ENCODE data around the gene CD2BP2. TPM values are rescaled to one million over a fixed set of nuclear protein-coding genes. Genes with fewer than 3 reads are reported as not detected.

The CD2BP2 gene
- total and polyA plus RNA-seq, 2 of the 13 experiments (the other 11 are each of a cell fraction or from before 2014, with no cell fraction given): 24.9 to 54.6 TPM

- TF ChIP-seq, protein P1, sequence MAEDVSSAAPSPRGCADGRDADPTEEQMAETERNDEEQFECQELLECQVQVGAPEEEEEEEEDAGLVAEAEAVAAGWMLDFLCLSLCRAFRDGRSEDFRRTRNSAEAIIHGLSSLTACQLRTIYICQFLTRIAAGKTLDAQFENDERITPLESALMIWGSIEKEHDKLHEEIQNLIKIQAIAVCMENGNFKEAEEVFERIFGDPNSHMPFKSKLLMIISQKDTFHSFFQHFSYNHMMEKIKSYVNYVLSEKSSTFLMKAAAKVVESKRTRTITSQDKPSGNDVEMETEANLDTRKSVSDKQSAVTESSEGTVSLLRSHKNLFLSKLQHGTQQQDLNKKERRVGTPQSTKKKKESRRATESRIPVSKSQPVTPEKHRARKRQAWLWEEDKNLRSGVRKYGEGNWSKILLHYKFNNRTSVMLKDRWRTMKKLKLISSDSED (CRISPR knock-in tag; IDR thresholded peaks at IDR 0.05): no peak
- TF ChIP-seq CREBL2 (CRISPR knock-in tag; IDR thresholded peaks at IDR 0.05; ENCODE audit: borderline replicate concordance) (no peak), HNRNPUL1 (IDR thresholded peaks at IDR 0.05; ENCODE audit: low read depth, low read length) (no peak), GTF2F1 (IDR thresholded peaks at IDR 0.05; ENCODE audit: low read length) (no peak), SAP130 (CRISPR knock-in tag; IDR thresholded peaks at IDR 0.05; ENCODE audit: low read depth) (peak; percentile 95), KLF16 (CRISPR knock-in tag; IDR thresholded peaks at IDR 0.05) (peak in 1 of 2 experiments; percentile 62; a peak in 1 of 4 replicates), ZFY (CRISPR knock-in tag; IDR thresholded peaks at IDR 0.05) (peak; percentile 73), HNF4G (IDR thresholded peaks at IDR 0.05; ENCODE audit: borderline replicate concordance, low read depth, low read length) (peak; percentile 95), HNF4G (CRISPR knock-in tag; IDR thresholded peaks at IDR 0.05; ENCODE audit: borderline replicate concordance, low read depth) (peak; percentile 61; the same call in 1 of the 2 replicates), MBNL3 (CRISPR knock-in tag; conservative IDR thresholded peaks at IDR 0.05) (no peak), HDAC2 (CRISPR knock-in tag; IDR thresholded peaks at IDR 0.05) (peak; percentile 89; the same call in 1 of the 2 replicates), PRMT3 (CRISPR knock-in tag; IDR thresholded peaks at IDR 0.05; ENCODE audit: borderline replicate concordance, low read depth) (peak; percentile 32; the same call in 1 of the 2 replicates), SRSF1 (optimal IDR thresholded peaks at IDR 0.05; ENCODE audit: low read depth, low read length) (no peak), ZNF432 (CRISPR knock-in tag; IDR thresholded peaks at IDR 0.05; ENCODE audit: borderline replicate concordance) (no peak), ZNF883 (CRISPR knock-in tag; IDR thresholded peaks at IDR 0.05; ENCODE audit: not compliant biosample characterization) (no peak), ZNF549 (CRISPR knock-in tag; IDR thresholded peaks at IDR 0.05) (no peak), TCF12 (IDR thresholded peaks at IDR 0.05) (no peak), TCF12 (CRISPR knock-in tag; IDR thresholded peaks at IDR 0.05) (no peak), ZNF607 (CRISPR knock-in tag; IDR thresholded peaks at IDR 0.05; ENCODE audit: borderline replicate concordance) (no peak; the same call in none of the 2 replicates), ZSCAN29 (CRISPR knock-in tag; conservative IDR thresholded peaks at IDR 0.05) (no peak; the same call in 1 of the 2 replicates), HOXA7 (CRISPR knock-in tag; IDR thresholded peaks at IDR 0.05) (no peak), ZNF788 (CRISPR knock-in tag; IDR thresholded peaks at IDR 0.05; ENCODE audit: borderline replicate concordance) (peak; percentile 66; the same call in 1 of the 2 replicates), JUNB (CRISPR knock-in tag; IDR thresholded peaks at IDR 0.05; ENCODE audit: borderline replicate concordance) (no peak)
- TF ChIP-seq, protein P2, sequence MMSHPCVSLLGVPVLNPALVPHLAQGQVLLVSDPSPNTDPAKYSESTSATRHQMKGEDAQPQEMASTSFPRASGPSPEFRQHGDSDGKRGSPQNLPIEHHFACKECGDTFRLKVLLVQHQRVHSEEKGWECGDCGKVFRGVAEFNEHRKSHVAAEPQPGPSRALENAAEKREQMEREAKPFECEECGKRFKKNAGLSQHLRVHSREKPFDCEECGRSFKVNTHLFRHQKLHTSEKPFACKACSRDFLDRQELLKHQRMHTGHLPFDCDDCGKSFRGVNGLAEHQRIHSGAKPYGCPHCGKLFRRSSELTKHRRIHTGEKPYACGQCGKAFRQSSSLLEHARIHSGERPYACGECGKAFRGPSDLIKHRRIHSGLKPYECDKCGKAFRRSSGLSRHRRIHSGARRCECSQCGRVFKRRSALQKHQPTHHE (CRISPR knock-in tag; IDR thresholded peaks at IDR 0.05; ENCODE audit: borderline replicate concordance): peak; percentile 42; the same call in 1 of the 2 replicates
- TF ChIP-seq, protein P3, sequence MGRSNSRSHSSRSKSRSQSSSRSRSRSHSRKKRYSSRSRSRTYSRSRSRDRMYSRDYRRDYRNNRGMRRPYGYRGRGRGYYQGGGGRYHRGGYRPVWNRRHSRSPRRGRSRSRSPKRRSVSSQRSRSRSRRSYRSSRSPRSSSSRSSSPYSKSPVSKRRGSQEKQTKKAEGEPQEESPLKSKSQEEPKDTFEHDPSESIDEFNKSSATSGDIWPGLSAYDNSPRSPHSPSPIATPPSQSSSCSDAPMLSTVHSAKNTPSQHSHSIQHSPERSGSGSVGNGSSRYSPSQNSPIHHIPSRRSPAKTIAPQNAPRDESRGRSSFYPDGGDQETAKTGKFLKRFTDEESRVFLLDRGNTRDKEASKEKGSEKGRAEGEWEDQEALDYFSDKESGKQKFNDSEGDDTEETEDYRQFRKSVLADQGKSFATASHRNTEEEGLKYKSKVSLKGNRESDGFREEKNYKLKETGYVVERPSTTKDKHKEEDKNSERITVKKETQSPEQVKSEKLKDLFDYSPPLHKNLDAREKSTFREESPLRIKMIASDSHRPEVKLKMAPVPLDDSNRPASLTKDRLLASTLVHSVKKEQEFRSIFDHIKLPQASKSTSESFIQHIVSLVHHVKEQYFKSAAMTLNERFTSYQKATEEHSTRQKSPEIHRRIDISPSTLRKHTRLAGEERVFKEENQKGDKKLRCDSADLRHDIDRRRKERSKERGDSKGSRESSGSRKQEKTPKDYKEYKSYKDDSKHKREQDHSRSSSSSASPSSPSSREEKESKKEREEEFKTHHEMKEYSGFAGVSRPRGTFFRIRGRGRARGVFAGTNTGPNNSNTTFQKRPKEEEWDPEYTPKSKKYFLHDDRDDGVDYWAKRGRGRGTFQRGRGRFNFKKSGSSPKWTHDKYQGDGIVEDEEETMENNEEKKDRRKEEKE (IDR thresholded peaks at IDR 0.05): no peak
Observed at GRCh38 chr16:30335598-30336474, 19.3 kb downstream of the CD2BP2 start (continued).
